Sigmoid colon (tissue), 4 donors: ENCODE measurements around the gene LGMN.

ENCODE experiments used
- CTCF ChIP-seq, 4 experiments: fragments of 450-650 bp in 3 of 4; fragments of 200-600 bp in 1 of 4; IDR thresholded peaks; one replicate each; pipeline ENCODE4 v1.5.1; 2016 to 2019; ENCODE audit warnings: antibody characterized with exemption in 4 of 4, mild to moderate bottlenecking in 3 of 4, moderate library complexity in 2 of 4
- EP300 ChIP-seq, 4 donors: sonication (generic); formaldehyde crosslinking; IDR thresholded peaks; one replicate each; pipeline ENCODE4 v1.6.1; 2017; ENCODE audit warnings: antibody characterized with exemption in 4 of 4
- POLR2A ChIP-seq, 2 donors: fragments of 450-650 bp; IDR thresholded peaks; one replicate each; pipeline ENCODE4 v1.6.1; 2016; ENCODE audit warnings: antibody characterized with exemption in 2 of 2, mild to moderate bottlenecking in 2 of 2, moderate library complexity in 2 of 2
- POLR2AphosphoS5 ChIP-seq, 4 donors: sonication (generic); formaldehyde crosslinking; IDR thresholded peaks; one replicate each; pipeline ENCODE4 v1.6.1; 2017; ENCODE audit warnings: antibody characterized with exemption in 4 of 4

- TF ChIP-seq POLR2A (IDR thresholded peaks at IDR 0.05) (no peak), CTCF (IDR thresholded peaks at IDR 0.05) (no peak), POLR2AphosphoS5 (IDR thresholded peaks at IDR 0.05) (no peak), EP300 (IDR thresholded peaks at IDR 0.05) (no peak)
Observed at GRCh38 chr14:92688434-92689375, 59.7 kb downstream of the LGMN start.
